IPS DF 4.7 (cell line): ENCODE results near the gene MYH11.
A peak's percentile ranks its signal among the peaks of the same experiment; 100 is the strongest.

ENCODE experiments used
- DNase-seq: peaks from one replicate; pipeline ENCODE4 v3.0.0-alpha.2; 2013; ENCODE audit warnings: low spot score; ENCODE audit errors: extremely low read depth

The MYH11 gene

DNA sequence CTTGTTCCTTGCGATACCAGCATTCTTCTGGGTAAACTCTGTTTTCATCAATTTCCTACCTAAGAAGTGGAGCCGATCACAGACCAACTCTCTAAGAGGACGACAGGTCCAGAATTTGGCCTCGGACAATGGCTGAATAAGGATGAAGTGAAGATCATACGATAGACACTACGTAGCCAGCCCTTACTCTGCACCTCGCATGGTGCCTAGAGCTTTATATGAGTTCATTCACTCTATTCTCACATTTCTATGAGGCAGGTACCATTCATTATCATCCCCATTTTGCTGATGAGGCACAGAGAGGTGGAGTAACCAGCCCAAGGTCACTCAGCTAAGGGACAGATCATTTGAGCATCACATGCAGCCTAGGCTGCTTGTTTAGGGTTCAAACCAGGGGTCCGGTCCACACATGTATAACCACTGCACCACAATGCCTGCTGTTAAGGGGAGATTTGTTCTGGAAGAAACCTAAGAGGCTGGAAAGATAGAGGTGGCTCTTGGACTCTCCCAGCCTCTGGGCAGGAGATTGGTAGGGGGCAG lies 78.6 kb downstream of the MYH11 start:
- no peak for DNase-seq

DNA sequence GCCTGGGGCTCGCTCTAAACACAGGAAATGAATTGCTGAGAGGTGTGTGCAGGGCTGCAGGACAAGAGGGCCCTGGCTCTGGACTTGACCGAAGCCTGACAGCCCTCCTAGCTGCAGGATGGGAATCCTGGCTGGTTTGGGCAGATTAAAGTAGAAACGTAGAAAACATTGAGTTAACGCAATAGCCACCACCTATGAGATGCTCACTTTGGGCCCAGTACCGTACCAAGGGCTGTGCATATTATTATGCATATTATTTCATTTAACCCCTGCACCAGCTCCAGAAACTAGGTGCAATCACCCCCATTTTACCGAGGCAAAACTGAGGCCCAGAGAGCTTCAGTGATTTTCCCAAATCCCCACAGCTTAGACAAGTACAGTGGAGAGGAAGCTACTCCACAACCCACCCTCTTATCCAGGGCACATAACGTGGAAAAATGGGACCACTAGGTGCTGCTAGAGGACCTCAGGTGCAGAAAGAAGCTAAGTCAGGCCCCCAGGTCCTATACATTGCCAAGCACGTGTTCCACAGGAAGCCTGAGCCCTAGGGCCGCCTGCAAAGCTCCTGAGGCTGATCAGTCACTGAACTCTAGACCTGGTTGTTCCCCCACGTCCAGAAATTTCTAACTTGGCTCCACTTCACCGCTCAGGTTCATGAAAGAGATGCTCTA lies 79.2 kb downstream of the MYH11 start:
- DNase-seq: peak; percentile 69

GRCh38 chr16:15776572-15776971 lies 80.3 kb downstream of the MYH11 start:
- DNase-seq: no peak

GRCh38 chr16:15775663-15776304 lies 81.0 kb downstream of the MYH11 start:
- no peak for DNase-seq

DNA sequence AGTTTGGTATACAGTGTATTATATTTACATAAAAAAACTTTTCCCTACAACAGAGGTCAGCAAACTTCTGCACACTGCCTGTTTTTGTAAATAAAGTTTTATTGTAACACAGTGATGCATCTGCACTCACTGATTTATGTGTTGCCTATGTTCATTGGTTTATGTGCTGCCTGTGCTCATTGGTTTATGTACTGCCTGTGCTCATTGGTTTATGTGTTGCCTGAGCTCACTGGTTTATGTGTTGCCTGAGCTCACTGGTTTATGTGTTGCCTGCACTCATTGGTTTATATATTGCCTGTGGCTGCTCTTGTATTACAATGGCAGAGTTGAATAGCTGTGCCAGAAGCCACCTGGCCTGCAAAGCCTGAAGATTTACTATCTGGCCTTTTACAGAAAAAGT lies 81.6 kb downstream of the MYH11 start:
- no peak for DNase-seq

DNA sequence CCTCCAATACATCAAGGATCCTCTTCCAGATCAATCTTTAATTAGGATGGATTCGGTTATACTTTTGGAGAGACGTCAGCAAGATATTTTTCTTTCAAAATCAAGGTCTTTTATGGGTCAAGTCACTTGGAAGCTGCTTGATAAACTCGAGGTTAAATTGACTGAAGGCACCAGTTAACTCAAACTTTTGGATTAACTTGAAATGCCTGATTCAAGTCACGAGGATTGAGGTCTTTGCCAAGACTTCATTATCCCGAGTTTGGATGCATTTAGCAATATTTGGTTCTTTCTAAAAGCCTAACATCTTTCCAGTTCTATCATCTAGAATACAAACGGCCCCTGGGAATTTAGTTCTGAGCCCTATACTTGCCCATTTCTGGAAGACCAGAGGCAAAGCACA lies 82.9 kb downstream of the MYH11 start:
- no peak for DNase-seq

GRCh38 chr16:15772579-15773293 lies 84.1 kb downstream of the MYH11 start:
- DNase-seq: no peak

GRCh38 chr16:15771694-15772093 lies 85.1 kb downstream of the MYH11 start:
- no peak for DNase-seq

DNA sequence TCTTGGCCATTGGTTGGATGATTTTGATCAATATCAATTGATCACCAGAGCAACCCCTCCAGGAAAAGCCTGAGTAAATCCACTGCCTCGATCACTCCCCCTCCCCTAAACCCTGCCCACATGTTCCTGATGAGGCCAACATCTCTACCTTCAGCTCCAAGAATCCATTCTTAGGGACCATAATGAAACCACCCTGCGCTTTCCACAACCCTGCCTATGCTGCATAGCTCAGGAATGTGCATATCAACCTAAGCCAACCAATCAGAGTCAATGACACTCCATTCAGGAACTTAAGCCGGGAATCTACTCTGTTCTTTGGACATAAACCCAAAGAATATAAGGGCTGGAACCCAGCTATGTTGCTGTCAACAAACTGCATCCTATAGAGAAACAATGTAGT lies 86.3 kb downstream of the MYH11 start:
- no peak for DNase-seq

DNA sequence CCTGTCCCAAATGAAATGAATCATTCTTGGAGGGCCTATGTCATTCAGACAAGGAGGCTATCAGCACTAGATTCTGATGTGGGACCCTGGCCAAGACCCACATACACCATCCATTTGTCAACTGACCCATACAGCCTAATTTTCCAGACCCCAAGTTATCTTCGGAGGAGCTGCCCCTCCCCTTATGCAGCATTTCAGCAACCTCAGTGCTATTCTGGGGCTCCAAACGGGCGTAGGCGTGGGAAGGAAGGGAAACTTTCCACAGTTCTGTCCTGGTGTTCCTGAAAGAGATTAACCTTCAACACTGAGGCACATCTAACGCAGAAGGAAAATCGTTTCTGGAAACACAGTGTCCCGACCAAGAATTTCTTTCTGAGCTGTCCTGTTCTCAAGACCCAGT lies 86.7 kb downstream of the MYH11 start:
- DNase-seq: no peak

GRCh38 chr16:15769239-15769638 lies 87.6 kb downstream of the MYH11 start:
- DNase-seq: no peak

GRCh38 chr16:15768201-15768600 lies 88.6 kb downstream of the MYH11 start:
- DNase-seq: no peak

GRCh38 chr16:15766918-15767317 lies 89.9 kb downstream of the MYH11 start:
- no peak for DNase-seq

- no peak for DNase-seq
Measured at GRCh38 chr16:15765880-15766279, 90.9 kb downstream of the MYH11 start.

- no peak for DNase-seq
Measured at GRCh38 chr16:15765116-15765515, 91.7 kb downstream of the MYH11 start.

DNA sequence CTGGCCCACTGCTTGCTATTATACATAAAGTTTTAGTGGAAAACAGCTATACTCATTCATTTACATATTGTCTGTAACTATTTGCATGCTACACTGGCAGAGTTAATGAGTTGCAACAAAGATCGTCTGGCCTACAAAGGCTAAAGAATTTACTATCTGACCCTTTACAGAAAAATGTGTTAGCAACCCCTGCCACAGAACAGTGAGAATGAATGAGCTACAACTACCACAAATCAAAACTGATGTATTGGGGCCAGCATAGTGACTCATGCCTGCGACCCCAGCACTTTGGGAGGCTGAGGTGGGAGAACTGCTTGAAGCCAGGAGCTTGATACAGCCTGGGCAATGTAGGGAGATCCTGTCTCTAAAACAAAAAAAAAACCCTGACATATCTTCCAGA lies 92.7 kb downstream of the MYH11 start:
- no peak for DNase-seq

- DNase-seq: no peak
Measured at GRCh38 chr16:15760129-15760528, 96.7 kb downstream of the MYH11 start.

GRCh38 chr16:15759070-15759469 lies 97.8 kb downstream of the MYH11 start:
- no peak for DNase-seq

GRCh38 chr16:15757630-15758251 lies 99.1 kb downstream of the MYH11 start:
- DNase-seq: no peak

DNA sequence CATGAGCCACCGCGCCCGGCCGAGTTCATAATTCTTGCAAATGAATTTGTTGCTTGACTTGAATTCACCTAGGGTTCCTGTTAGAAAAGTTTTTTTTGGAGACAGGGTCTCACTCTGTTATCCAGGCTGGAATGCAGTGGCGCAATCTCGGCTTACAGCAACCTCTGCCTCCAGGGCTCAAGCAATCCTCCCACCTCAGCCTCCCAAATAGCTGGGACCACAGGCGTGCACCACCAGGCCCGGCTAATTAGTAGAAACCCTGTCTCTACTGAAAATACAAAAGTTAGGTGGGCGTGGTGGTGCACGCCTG lies 99.8 kb downstream of the MYH11 start:
- DNase-seq: no peak

DNA sequence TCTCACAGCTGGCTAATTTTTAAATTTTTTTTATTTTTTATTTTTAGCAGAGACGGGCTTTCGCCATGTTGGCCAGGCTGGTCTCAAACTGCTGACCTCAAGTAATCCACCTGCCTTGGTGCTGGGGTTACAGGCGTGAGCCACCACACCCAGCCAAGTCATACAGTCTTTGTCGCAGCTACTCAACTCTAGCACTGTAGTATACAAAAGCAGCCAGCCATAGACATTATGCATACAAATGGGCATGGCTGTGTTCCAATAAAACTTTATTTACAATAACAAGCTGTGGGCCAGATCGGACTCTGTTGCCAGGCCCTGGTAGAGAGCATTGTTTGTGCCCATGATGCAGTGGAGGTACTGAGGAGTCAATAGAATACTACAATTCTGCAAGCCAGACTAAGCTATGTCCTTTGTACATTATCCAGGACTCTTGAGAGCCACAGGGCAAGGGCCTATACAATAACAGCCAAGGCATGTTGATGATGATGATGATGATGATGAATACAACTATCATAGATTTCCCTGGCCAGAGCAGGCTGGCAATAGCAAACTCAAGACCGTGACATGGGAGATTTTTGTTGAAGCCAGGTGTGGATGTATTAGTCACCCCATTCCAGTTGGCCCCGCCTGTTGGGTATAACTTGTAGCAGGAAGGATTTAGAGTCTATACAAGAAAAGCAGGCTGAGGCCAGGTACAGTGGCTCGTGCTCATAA lies 101.8 kb downstream of the MYH11 start:
- DNase-seq: no peak
